NCI-H2029 (cell line): ENCODE data around the gene AHDC1.

Experiments used
- DNase-seq: peaks from one replicate; lab custom pipeline; 2025; lab: John Stamatoyannopoulos, UW

AHDC1 gene

DNA sequence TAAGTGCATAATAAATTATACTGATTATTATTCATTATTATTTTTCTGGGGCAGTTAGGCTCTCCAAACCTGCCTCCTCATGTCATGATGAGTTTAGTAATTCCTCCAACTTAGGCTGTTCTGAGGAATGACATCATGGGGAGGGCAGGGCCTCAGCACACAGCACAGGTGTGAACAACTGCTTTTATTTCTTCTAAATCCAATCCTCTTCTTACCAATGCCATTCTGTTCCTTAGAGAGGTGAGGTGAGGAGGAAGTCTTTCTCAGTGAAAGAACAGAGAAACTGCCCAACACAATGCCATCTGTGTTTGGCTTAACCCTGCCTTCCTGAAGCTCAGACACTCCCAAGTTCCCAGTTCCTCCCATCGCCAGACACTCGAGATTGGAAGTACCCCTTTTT is 68.6 kb downstream of the AHDC1 start:
- no peak for DNase-seq

- DNase-seq = no peak
Observed at GRCh38 chr1:27531959-27532685, 71.8 kb downstream of the AHDC1 start.

- DNase-seq = no peak
Observed at GRCh38 chr1:27530192-27530591, 73.8 kb downstream of the AHDC1 start.

DNA sequence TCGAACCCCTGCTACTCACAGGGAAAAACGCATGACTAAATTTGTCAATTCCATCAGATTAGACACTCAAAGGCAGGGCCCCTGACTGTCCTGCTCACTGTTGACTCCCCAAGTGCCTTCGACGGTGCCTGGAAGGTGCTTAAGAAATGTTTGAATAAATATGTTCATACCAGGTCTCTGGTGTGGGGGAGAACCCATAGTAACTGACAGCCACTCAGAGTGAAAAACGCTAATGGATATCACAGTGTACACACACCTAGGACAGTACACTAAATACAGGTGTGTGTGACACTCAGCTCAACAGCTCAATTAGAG is 74.3 kb downstream of the AHDC1 start:
- no peak for DNase-seq

DNA sequence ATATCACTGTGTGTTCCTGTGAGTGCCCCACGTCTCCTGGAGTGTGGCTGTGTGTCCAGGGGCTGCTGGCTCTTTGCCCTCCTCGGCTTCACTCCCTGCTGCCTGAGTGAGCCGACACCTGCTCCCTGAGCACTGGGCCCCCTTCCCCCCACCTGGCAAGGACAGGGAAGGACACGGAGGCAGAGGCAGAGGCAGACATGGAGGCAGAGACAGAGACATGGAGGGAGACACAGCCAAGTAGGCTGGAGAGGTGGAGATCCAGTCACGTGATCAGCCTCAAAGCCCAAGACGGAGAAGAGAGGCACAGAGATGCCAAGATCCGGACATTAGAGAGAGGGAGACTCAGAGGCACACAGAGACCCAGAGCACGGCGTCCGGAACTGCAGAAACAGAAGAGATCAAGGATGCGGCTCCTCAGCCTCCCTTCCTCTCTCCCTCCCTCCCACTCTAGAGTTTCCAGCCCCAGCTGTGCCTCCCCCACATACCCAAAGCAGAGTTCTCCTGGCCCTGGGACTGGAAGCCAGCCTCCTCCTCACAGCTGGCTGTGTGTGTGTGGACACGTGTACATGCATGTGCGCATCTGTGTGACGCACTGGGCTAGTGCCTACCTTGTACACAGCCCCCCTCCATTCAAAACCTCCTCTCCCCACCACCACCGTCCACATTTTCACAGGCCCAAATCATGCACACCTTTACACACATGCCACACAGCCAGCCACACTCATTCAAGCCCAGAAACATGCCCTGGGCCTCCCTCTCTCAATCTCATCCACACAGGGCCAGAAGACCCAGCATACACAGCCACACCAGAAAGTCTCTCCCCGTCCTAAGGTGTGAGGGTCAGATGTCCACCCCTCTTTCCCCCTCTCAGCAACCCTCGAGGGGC is 74.9 kb downstream of the AHDC1 start:
- peak; percentile 68 for DNase-seq

GRCh38 chr1:27527890-27528817 is 75.8 kb downstream of the AHDC1 start:
- DNase-seq = peak; percentile 88

DNA sequence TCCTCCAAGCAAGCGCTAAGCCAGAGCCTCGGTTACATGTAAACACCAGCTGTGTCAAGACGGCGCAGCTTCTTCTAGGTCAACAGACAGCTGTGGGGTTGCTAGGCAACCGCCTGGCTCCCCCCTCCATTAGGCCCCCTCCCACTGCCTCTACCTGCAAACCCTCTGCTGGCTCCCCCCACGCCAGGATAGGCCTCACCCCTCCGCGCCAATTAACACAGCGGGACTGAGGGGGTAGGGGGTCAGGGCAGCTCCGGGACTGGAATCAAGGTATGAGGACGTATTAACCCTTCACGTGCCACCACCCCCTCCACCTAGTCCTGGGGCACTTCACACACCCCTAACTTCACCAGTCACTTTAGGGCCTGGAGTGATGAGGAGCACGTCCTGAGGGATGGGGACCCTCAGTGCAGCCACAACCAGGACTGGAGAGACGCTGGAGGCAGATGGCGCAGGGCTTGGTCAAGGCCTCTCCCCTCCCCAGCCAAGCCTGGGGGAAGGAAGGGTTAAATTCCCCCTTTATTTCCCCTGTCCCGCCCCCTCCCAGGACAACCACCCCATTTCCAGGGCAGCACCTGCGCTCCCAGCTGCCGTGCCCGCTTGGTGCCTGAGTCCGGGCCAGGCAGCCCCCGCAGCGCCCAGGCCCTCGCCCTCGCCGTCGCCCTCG is 76.6 kb downstream of the AHDC1 start:
- DNase-seq = peak; percentile 92

DNA sequence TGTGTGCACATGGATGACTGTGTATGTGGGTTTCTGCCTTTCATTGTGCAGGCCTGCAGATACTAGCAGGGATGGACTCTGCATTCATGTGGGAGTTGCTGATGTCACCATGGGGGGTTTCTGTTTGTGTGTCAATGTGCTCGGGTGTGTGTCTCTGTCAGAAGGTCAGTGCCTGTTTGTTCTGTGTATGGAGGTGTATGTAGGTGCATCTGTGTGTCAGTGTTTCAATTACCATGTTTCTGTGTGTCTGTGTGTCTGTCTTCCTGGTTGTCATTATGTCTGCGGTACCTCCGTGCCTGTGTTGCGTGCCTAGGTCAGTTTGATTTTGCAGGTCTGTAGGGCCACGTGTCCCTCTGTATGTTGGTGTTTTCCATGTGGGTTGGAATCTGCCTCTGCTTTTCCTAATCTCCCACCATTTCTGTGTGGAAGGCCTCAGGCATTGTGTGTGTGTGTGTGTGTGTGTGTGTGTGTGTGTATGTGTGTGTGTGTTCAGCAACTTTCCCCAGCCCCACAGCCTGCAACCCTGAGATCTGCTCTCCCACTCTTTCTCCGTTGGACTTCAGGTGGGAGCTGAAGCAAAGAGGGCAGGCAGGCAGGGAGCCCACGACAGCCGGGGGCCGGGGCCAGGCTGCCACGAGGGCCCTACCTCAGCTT is 77.2 kb downstream of the AHDC1 start:
- no peak for DNase-seq

DNA sequence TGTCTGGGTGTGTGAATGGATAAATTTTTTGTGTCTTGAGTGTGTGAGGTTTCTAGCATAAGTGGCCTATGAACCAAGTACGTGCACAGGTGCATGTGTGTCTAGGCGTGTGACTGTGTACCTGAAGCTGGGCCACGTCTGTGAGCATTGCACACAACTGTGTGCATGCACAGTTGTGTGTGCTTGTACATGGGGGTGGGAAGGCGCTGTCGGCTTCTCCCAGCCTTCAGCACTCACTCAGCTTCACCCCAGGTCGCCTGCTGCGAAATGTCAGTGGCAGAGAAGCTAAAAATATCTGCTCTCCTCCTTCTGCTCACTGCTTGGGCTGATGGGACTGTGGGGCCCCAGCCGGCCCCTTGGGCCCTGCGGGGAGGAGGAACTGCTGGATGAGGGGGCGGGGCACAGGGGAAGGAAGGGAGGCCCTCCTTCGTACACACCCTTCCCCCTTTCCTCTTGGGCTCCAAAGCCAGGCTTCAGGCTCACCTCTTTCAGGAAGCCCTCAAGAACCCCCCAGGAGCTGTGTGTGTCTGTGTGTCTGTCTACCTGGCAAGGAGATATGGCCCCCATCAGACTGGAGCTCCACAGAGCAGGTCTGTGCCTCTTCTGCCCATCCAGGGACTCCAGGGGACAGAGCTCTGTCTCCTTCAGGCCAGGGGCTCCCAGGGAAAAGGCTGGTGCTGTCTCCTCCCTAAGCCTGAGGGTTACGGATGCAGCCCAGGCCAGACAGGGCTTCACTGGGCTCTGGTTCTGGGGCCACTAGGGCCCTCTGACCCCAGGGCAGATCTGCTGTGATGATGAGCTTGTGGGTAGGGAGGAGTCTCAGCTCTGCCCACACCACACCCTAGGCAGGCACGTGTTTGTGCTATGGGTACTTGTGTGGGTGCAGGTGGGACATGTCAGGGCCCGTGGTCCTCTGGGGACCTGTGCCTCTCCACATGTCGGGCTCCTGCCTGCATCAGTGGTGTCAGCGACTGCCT is 78.4 kb downstream of the AHDC1 start:
- DNase-seq = no peak

- DNase-seq = no peak
Observed at GRCh38 chr1:27523337-27524020, 80.5 kb downstream of the AHDC1 start.

- DNase-seq = no peak
Observed at GRCh38 chr1:27522432-27523336, 81.3 kb downstream of the AHDC1 start.

DNA sequence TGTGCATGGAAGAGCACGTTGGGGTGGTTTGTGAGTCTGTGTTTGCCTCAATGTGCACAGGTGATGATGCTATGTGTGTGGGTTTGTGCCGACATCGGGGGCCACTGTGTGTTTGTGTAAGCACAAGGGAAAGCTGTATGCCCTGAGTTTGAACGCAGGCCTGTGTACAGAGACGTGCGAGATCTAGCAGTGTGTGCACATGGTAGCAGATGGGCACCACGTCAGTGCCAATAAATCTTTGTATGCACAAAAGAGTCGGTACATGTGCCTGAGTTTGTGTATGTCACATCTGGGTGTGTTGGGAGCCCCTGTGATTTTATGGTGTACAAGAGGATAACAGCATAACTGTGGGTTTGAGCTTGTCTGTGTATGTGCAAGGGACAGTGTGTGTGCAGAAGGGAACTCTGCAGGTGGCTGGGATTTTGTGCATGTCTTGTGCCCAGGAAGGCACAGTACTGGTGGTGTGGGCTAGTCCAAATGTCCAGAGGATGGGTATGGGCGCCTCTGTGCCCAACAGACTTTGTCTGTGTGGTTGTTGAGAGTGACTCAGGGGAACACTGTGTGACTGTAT is 82.0 kb downstream of the AHDC1 start:
- no peak for DNase-seq

- DNase-seq = no peak
Observed at GRCh38 chr1:27521336-27521831, 82.6 kb downstream of the AHDC1 start.

DNA sequence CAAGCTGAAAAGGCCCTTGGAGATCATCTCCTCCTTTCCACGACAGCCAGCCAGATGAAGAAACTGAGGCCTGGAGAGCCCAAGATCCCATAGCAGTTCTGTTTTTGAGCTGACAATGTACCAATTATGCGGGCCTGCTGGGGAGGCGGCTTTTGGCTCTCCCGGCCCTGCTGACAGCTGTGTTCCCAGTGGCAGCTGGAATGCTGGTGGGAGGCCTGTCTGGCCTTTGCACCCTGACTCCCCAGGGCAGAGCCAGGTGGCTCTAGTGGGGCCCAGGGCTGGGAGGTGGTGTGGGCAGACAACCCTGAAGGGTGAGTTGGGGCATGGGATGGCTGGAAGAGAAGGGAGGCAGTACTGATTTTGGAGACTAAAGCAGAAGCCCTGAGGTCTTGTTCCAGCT is 83.3 kb downstream of the AHDC1 start:
- no peak for DNase-seq

- DNase-seq = peak; percentile 53
Observed at GRCh38 chr1:27519331-27520258, 84.3 kb downstream of the AHDC1 start.

DNA sequence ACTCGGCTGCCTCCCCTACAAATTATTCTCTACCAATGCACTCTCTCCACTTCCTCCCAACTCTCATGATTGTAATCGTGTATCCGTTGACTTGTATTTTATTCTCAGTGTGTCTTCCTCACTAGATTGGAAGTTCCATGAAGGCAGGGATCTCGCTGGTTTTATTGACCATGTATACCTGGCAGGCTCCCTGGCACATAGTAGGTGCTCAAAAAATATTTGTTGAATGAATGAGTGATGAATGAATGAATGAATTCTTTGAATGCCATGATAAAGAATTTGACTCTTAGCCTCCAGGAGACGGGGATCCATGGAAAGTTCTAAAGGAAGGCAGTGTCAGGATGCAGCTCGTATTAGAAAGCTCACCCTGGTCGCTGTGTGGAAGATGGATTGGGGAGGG is 85.1 kb downstream of the AHDC1 start:
- DNase-seq = no peak
